DND-41 (cell line): Measurements from ENCODE around the gene NOL4L.

Experiments
- ATAC-seq: fragments of 200-7000 bp; cut with Tn5 transposase; 3 replicates; pipeline ENCODE4 v1.9.1; 2021; ENCODE audit warnings: low read depth; ENCODE audit not compliant: insufficient read depth
- DNase-seq: peaks from one replicate; pipeline ENCODE4 v3.0.0-alpha.2; 2020
- H2AFZ ChIP-seq: 2 replicates; pipeline ENCODE4 v1.6.0; 2012; ENCODE audit warnings: low read depth, low read length
- H3K27ac ChIP-seq: 2 replicates; pipeline ENCODE4 v1.5.1; 2012; ENCODE audit warnings: low read length, inconsistent platforms
- H3K27me3 ChIP-seq: fragments of 200-600 bp; sonication (generic); 2 replicates; pipeline ENCODE4 v1.6.0; 2012; ENCODE audit warnings: low read length, mild to moderate bottlenecking, inconsistent platforms; ENCODE audit not compliant: insufficient read depth, poor library complexity
- H3K36me3 ChIP-seq: 2 replicates; pipeline ENCODE4 v1.5.1; 2012; ENCODE audit warnings: low read length, inconsistent platforms; ENCODE audit not compliant: insufficient read depth
- H3K4me1 ChIP-seq: 2 replicates; pipeline ENCODE4 v1.5.1; 2012; ENCODE audit warnings: mild to moderate bottlenecking, low read length; ENCODE audit not compliant: insufficient read depth
- H3K4me2 ChIP-seq: 2 replicates; pipeline ENCODE4 v1.6.0; 2012; ENCODE audit warnings: mild to moderate bottlenecking, moderate library complexity, low read length, inconsistent platforms; ENCODE audit not compliant: insufficient read depth
- H3K4me3 ChIP-seq, 2 experiments: fragments of 200-600 bp in 1 of 2; shearing (Covaris generic) in 1 of 2; 2 replicates each; pipeline ENCODE4 v1.5.1; 2012 to 2016; ENCODE audit warnings: inconsistent platforms in 2 of 2, low read length in 2 of 2, mild to moderate bottlenecking in 2 of 2, low read depth in 1 of 2, moderate library complexity in 1 of 2
- H3K79me2 ChIP-seq: 2 replicates; pipeline ENCODE4 v1.6.0; 2012; ENCODE audit warnings: low read length, inconsistent platforms; ENCODE audit not compliant: insufficient read depth
- H3K9ac ChIP-seq: 2 replicates; pipeline ENCODE4 v1.6.0; 2012; ENCODE audit warnings: low read depth, mild to moderate bottlenecking, inconsistent platforms, low read length, moderate library complexity
- H3K9me3 ChIP-seq: 2 replicates; pipeline ENCODE4 v1.5.1; 2012; ENCODE audit warnings: low read length, moderate library complexity, mild to moderate bottlenecking, inconsistent platforms; ENCODE audit not compliant: insufficient read depth, severe bottlenecking
- H4K20me1 ChIP-seq: 2 replicates; pipeline ENCODE4 v1.6.0; 2012; ENCODE audit warnings: low read length; ENCODE audit not compliant: insufficient read depth
- CTCF ChIP-seq: IDR thresholded peaks from 2 replicates; pipeline ENCODE4 v1.5.1; 2012; ENCODE audit warnings: borderline replicate concordance, low read length, moderate library complexity, mild to moderate bottlenecking; ENCODE audit not compliant: poor library complexity, severe bottlenecking; ENCODE audit errors: extremely low read depth
- EZH2 ChIP-seq: IDR thresholded peaks from 3 replicates; pipeline ENCODE4 v1.6.1; 2012; ENCODE audit warnings: borderline replicate concordance, low read depth, mild to moderate bottlenecking, moderate library complexity, low read length, inconsistent platforms; ENCODE audit not compliant: severe bottlenecking

NOL4L gene

GRCh38 chr20:32474009-32474716 is 111.0 kb downstream of the NOL4L start:
- TF ChIP-seq CTCF (no peak), EZH2 (no peak)
- Histone ChIP-seq H4K20me1 (peaks cover 96% of the 10 kb centered on the region), H3K27me3 (no peaks in the 10 kb centered on the region), H3K4me2 (no peak overlapping the region), H3K27ac (peak overlapping the region; percentile 18; the same call in 1 of the 2 replicates), H3K4me1 (no peaks in the 10 kb centered on the region), H3K9me3 (no peaks in the 10 kb centered on the region), H3K4me3 (no peak overlapping the region), H3K9ac (no peak overlapping the region), H3K36me3 (peaks cover 68% of the 10 kb centered on the region), H2AFZ (no peak overlapping the region), H3K79me2 (peaks cover 97% of the 10 kb centered on the region)
- no peak for ATAC-seq
- no peak for DNase-seq

- no peak overlapping the region for H3K27ac ChIP-seq
- no peaks in the 10 kb centered on the region for H3K27me3 ChIP-seq
- no peak overlapping the region for H3K4me3 ChIP-seq
- H3K36me3 ChIP-seq = peaks cover 72% of the 10 kb centered on the region
- H2AFZ ChIP-seq = no peak overlapping the region
- H3K4me1 ChIP-seq = no peaks in the 10 kb centered on the region
- ATAC-seq (no peak), DNase-seq (no peak)
- H3K79me2 ChIP-seq = peaks cover 96% of the 10 kb centered on the region
- no peak overlapping the region for H3K4me2 ChIP-seq
- no peak overlapping the region for H3K9ac ChIP-seq
- H3K9me3 ChIP-seq = no peaks in the 10 kb centered on the region
- H4K20me1 ChIP-seq = peaks cover 89% of the 10 kb centered on the region
- TF ChIP-seq CTCF (no peak), EZH2 (no peak)
Observed at GRCh38 chr20:32473231-32474008, 111.7 kb downstream of the NOL4L start.

GRCh38 chr20:32472581-32473207 is 112.4 kb downstream of the NOL4L start:
- Histone ChIP-seq H3K27me3 (no peaks in the 10 kb centered on the region), H3K36me3 (peaks cover 72% of the 10 kb centered on the region), H2AFZ (no peak overlapping the region), H3K79me2 (peaks cover 96% of the 10 kb centered on the region), H3K4me3 (no peak overlapping the region), H3K9ac (no peak overlapping the region), H3K27ac (no peak overlapping the region), H3K4me2 (no peak overlapping the region), H4K20me1 (peaks cover 89% of the 10 kb centered on the region), H3K9me3 (no peaks in the 10 kb centered on the region), H3K4me1 (no peaks in the 10 kb centered on the region)
- TF ChIP-seq EZH2 (no peak), CTCF (no peak)
- DNase-seq (no peak), ATAC-seq (no peak)
